ENCODE data around the gene HCFC1. TPM values are rescaled to one million over a fixed set of nuclear protein-coding genes. Genes with fewer than 3 reads are reported as not detected.
A peak's percentile ranks its signal among the peaks of the same experiment; 100 is the strongest.

HCFC1 gene
- total RNA-seq, 1 donor from 2014 or later = 84.0 TPM

DNA sequence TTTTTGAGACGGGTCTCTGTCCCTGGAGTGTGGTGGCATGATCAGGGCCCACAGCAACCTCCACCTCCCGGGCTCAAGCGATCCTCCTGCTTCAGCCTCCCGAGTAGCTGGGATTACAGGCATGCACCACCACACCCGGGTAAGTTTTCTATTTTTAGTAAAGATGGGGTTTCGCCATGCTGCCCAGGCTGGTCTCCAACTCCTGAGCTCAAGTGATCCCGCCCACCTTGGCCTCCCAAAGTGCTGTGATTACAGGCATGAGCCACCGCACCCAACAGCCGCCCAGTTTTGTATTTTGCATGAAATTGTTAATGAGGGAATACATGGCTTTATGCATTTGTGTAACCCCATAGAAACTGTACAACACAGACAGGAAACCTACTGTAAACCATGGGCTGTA, 42.8 kb downstream of the HCFC1 start:
- TF ChIP-seq, protein P1, sequence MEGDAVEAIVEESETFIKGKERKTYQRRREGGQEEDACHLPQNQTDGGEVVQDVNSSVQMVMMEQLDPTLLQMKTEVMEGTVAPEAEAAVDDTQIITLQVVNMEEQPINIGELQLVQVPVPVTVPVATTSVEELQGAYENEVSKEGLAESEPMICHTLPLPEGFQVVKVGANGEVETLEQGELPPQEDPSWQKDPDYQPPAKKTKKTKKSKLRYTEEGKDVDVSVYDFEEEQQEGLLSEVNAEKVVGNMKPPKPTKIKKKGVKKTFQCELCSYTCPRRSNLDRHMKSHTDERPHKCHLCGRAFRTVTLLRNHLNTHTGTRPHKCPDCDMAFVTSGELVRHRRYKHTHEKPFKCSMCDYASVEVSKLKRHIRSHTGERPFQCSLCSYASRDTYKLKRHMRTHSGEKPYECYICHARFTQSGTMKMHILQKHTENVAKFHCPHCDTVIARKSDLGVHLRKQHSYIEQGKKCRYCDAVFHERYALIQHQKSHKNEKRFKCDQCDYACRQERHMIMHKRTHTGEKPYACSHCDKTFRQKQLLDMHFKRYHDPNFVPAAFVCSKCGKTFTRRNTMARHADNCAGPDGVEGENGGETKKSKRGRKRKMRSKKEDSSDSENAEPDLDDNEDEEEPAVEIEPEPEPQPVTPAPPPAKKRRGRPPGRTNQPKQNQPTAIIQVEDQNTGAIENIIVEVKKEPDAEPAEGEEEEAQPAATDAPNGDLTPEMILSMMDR (IDR thresholded peaks at IDR 0.05; ENCODE audit: partially characterized antibody, unreplicated experiment) = no peak
- H3K4me3 Mint-ChIP-seq (ENCODE audit: unreplicated experiment) = peak overlapping the region; percentile 63
- peaks cover 2% of the 10 kb centered on the region for H3K4me1 Mint-ChIP-seq (ENCODE audit: low read depth, unreplicated experiment)
- H3K9me3 Mint-ChIP-seq (ENCODE audit: unreplicated experiment) = peaks cover 3% of the 10 kb centered on the region
- peak overlapping the region; percentile 94 for H3K27ac Mint-ChIP-seq (ENCODE audit: unreplicated experiment)
- DNase-seq = no peak
- no peaks in the 10 kb centered on the region for H3K36me3 Mint-ChIP-seq (ENCODE audit: unreplicated experiment)
- H3K27me3 Mint-ChIP-seq (ENCODE audit: unreplicated experiment) = peaks cover 3% of the 10 kb centered on the region

DNA sequence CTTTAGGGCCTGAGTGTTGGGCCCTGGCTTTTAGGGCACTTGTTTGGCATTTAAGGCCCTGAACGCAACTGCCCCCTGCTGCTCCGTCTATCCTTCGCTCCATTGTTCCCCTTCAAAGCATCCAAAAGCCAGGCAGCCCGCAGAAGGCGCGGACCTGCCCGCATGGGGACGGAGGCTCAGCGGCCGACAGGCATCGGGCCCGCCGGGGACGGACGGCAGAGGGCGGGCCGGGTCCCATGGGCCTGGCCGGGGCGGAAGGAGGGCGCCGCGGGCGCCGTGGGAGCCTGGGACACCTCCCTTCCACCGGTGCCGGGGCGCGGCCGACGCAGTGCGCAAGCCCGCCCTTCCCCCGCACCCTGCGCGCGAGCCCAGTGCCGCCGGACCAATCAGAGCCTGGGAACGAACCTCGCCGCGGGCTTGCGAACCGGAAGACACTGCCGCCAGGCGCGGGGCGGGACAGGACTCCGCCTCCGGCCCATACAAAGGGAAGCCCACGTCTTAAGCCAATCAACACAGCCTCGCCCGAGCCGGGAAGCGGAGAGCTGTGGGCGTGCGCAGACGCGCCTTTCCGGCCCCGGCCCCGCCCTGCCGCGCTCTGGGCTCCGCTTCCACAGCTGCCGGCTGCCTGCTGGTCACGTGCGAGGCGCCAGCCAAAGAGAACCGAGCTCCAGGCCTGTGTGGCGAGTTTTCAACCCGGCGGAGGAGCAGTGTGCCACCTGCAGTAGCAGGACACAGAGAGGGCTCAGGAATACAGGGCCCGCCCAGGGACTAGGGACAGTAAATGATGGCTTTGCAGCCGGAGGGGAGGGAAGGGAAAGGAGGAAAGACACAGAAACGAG, 43.5 kb downstream of the HCFC1 start:
- no peaks in the 10 kb centered on the region for H3K36me3 Mint-ChIP-seq (ENCODE audit: unreplicated experiment)
- TF ChIP-seq, protein P1 (IDR thresholded peaks at IDR 0.05; ENCODE audit: partially characterized antibody, unreplicated experiment) = no peak
- H3K9me3 Mint-ChIP-seq (ENCODE audit: unreplicated experiment) = peaks cover 3% of the 10 kb centered on the region

DNA sequence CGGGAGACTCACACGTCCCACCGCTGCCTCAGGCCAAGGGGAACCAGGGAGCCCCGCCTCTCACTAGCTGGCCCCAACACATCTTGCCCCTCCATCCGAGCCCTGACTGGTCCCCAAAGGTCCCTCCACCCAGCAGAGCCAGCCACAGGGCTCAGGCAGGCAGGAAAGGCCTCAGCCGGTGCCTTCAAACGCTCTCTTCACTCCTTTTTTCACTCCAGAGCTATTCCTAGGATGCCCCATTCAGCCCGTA, 44.0 kb downstream of the HCFC1 start:
- Mint-ChIP-seq H3K27me3 (ENCODE audit: unreplicated experiment) (peaks cover 3% of the 10 kb centered on the region), H3K36me3 (ENCODE audit: unreplicated experiment) (no peaks in the 10 kb centered on the region), H3K27ac (ENCODE audit: unreplicated experiment) (peak overlapping the region; percentile 90), H3K4me3 (ENCODE audit: unreplicated experiment) (peak overlapping the region; percentile 82), H3K9me3 (ENCODE audit: unreplicated experiment) (peaks cover 3% of the 10 kb centered on the region), H3K4me1 (ENCODE audit: low read depth, unreplicated experiment) (peaks cover 4% of the 10 kb centered on the region)
- no peak for DNase-seq
- TF ChIP-seq, protein P1 (IDR thresholded peaks at IDR 0.05; ENCODE audit: partially characterized antibody, unreplicated experiment) = no peak

More for the DNA sequence above, 43.5 kb downstream of the HCFC1 start:
- Mint-ChIP-seq H3K4me3 (ENCODE audit: unreplicated experiment) (peak overlapping the region; percentile 82), H3K27me3 (ENCODE audit: unreplicated experiment) (peaks cover 3% of the 10 kb centered on the region), H3K4me1 (ENCODE audit: low read depth, unreplicated experiment) (peaks cover 2% of the 10 kb centered on the region), H3K27ac (ENCODE audit: unreplicated experiment) (peak overlapping the region; percentile 94)
- peak; percentile 91 for DNase-seq

DNA sequence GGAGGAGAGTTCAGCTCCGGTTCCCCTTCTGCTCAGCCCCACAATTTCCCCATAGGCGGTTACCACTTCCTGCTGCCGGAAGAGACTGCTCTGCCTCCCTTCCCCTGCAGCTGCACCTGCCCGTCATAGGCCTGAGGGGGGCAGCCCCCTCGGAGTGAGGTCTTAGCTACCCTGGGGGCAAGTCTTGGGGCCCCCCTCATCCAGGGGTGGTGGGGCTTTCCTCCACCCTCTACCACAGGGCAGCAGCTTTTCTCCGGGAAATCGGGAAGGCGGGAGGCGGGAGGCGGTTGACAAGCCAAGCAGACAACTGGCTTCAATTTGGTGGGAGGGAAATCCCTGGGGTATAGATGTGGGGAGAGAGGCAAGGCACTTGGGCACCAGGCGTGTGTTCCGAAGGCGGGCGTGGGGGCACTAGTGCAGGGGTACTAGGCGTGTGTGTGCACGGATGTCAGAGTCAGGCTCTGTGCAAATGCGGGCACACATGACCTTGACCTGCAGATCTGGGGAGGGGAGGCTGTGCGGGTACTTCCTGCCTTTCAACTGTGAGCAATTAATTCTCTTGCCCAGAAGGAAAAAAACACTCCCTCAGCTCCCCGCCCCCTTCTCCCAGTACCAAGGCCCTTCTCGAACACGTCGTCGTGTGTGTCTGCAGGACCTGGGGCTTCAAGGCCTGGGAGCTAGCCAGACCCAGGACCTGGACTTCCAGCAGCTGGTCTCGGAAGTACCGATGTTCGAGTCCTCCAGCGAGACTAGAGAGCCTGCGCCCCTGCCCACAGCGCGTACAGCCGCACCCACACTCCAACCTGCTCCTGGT, 44.6 kb downstream of the HCFC1 start:
- peak overlapping the region; percentile 82 for H3K4me3 Mint-ChIP-seq (ENCODE audit: unreplicated experiment)
- peak overlapping the region; percentile 90 for H3K27ac Mint-ChIP-seq (ENCODE audit: unreplicated experiment)
- no peaks in the 10 kb centered on the region for H3K36me3 Mint-ChIP-seq (ENCODE audit: unreplicated experiment)
- H3K9me3 Mint-ChIP-seq (ENCODE audit: unreplicated experiment) = peaks cover 3% of the 10 kb centered on the region
- no peak for DNase-seq
- peaks cover 6% of the 10 kb centered on the region for H3K4me1 Mint-ChIP-seq (ENCODE audit: low read depth, unreplicated experiment)
- TF ChIP-seq, protein P1 (IDR thresholded peaks at IDR 0.05; ENCODE audit: partially characterized antibody, unreplicated experiment) = no peak
- H3K27me3 Mint-ChIP-seq (ENCODE audit: unreplicated experiment) = peaks cover 3% of the 10 kb centered on the region

DNA sequence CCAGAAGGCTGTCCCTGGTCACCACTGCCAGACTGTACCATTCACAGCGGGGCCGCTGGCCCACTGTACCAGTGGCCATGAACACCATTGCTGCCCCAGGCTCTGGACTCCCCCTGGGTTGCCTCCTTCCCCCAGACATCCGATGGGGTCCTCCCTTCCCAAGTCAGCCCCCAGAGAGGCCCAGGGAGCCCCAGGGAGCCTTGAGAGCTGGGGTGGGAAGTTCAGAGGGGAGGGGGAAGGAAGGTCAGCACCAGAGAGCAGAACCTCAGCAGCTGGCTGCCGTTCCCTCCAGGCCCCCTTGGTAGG, 45.1 kb downstream of the HCFC1 start:
- Mint-ChIP-seq H3K9me3 (ENCODE audit: unreplicated experiment) (peaks cover 3% of the 10 kb centered on the region), H3K4me1 (ENCODE audit: low read depth, unreplicated experiment) (peaks cover 6% of the 10 kb centered on the region), H3K27ac (ENCODE audit: unreplicated experiment) (peak overlapping the region; percentile 90), H3K36me3 (ENCODE audit: unreplicated experiment) (no peaks in the 10 kb centered on the region), H3K27me3 (ENCODE audit: unreplicated experiment) (peaks cover 6% of the 10 kb centered on the region), H3K4me3 (ENCODE audit: unreplicated experiment) (no peak overlapping the region)
- TF ChIP-seq, protein P1 (IDR thresholded peaks at IDR 0.05; ENCODE audit: partially characterized antibody, unreplicated experiment) = no peak
- no peak for DNase-seq

All from glutamatergic neuron (in vitro differentiated cells).